ENCODE measurements around the gene CLEC14A. TPM values are rescaled to one million over a fixed set of nuclear protein-coding genes. Genes with fewer than 3 reads are reported as not detected.

CLEC14A gene
- total RNA-seq, 2 donors from 2014 or later: 22.2 to 31.4 TPM

DNA sequence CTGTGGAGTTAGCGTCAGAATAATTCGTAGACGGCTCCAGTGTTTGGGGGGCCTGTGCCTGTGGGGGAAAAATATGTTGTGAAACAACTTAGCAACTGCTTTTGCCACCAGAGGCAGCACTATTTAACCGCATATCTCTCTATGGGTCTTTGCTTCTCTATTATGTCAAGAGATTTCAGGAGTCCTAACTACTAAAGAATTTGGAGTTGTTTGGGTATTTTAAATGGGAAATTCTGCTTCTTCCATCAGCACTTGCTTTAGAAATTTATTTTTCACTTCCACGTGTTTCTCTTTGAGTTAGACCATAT is 594 bp upstream of the CLEC14A start:
- ATAC-seq (ENCODE audit: insufficient number of reproducible peaks, low FRiP score, low read depth) (no peak), DNase-seq (ENCODE audit: low spot score) (no peak)
- no peaks in the 10 kb centered on the region for H3K4me1 ChIP-seq (ENCODE audit: control insufficient read depth in 1 of 2, low read depth in 2 of 2)
- H3K4me3 ChIP-seq: no peak overlapping the region
- TF ChIP-seq, protein P1, sequence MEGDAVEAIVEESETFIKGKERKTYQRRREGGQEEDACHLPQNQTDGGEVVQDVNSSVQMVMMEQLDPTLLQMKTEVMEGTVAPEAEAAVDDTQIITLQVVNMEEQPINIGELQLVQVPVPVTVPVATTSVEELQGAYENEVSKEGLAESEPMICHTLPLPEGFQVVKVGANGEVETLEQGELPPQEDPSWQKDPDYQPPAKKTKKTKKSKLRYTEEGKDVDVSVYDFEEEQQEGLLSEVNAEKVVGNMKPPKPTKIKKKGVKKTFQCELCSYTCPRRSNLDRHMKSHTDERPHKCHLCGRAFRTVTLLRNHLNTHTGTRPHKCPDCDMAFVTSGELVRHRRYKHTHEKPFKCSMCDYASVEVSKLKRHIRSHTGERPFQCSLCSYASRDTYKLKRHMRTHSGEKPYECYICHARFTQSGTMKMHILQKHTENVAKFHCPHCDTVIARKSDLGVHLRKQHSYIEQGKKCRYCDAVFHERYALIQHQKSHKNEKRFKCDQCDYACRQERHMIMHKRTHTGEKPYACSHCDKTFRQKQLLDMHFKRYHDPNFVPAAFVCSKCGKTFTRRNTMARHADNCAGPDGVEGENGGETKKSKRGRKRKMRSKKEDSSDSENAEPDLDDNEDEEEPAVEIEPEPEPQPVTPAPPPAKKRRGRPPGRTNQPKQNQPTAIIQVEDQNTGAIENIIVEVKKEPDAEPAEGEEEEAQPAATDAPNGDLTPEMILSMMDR (IDR thresholded peaks at IDR 0.05): no peak
- no peaks in the 10 kb centered on the region for H3K27me3 ChIP-seq (replicated peaks; ENCODE audit: insufficient read depth)
- H3K9me3 ChIP-seq: no peaks in the 10 kb centered on the region
- H3K27ac ChIP-seq: no peak overlapping the region
- no peaks in the 10 kb centered on the region for H3K36me3 ChIP-seq

DNA sequence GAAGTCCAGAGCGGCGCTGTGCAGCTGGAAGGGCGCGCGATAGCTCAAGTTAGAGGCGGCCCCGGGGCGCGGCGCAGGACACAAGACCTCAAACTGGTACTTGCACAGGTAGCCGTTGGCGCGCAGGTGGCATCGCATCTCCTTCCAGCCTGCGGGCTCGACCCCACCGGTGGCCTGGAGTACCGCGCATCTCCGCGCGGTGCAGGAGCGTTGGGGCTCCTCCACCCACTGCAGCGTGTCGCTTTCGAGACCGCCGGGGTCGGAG is 553 bp downstream of the CLEC14A start:
- ATAC-seq (ENCODE audit: insufficient number of reproducible peaks, low FRiP score, low read depth): no peak
- TF ChIP-seq, protein P1 (IDR thresholded peaks at IDR 0.05): no peak
- no peaks in the 10 kb centered on the region for H3K9me3 ChIP-seq
- no peaks in the 10 kb centered on the region for H3K36me3 ChIP-seq
- H3K4me3 ChIP-seq: peak overlapping the region; percentile 67
- no peaks in the 10 kb centered on the region for H3K27me3 ChIP-seq (replicated peaks; ENCODE audit: insufficient read depth)
- no peak overlapping the region for H3K27ac ChIP-seq
- DNase-seq (ENCODE audit: low spot score): no peak
- no peaks in the 10 kb centered on the region for H3K4me1 ChIP-seq (ENCODE audit: control insufficient read depth in 1 of 2, low read depth in 2 of 2)

GRCh38 chr14:38254571-38255407 is 1.1 kb downstream of the CLEC14A start:
- no peaks in the 10 kb centered on the region for H3K4me1 ChIP-seq (ENCODE audit: control insufficient read depth in 1 of 2, low read depth in 2 of 2)
- H3K4me3 ChIP-seq: peak overlapping the region; percentile 67
- H3K9me3 ChIP-seq: no peaks in the 10 kb centered on the region
- H3K36me3 ChIP-seq: no peaks in the 10 kb centered on the region
- TF ChIP-seq, protein P1 (IDR thresholded peaks at IDR 0.05): no peak
- H3K27ac ChIP-seq: no peak overlapping the region
- no peak for ATAC-seq (ENCODE audit: insufficient number of reproducible peaks, low FRiP score, low read depth)
- no peak for DNase-seq (ENCODE audit: low spot score)
- H3K27me3 ChIP-seq (replicated peaks; ENCODE audit: insufficient read depth): no peaks in the 10 kb centered on the region

GRCh38 chr14:38253676-38254075 is 2.2 kb downstream of the CLEC14A start:
- Histone ChIP-seq H3K4me1 (ENCODE audit: control insufficient read depth in 1 of 2, low read depth in 2 of 2) (no peaks in the 10 kb centered on the region), H3K27ac (no peak overlapping the region), H3K27me3 (replicated peaks; ENCODE audit: insufficient read depth) (no peaks in the 10 kb centered on the region), H3K9me3 (no peaks in the 10 kb centered on the region), H3K36me3 (no peaks in the 10 kb centered on the region), H3K4me3 (peak overlapping the region; percentile 67)
- TF ChIP-seq, protein P1 (IDR thresholded peaks at IDR 0.05): no peak
- no peak for DNase-seq (ENCODE audit: low spot score)
- ATAC-seq (ENCODE audit: insufficient number of reproducible peaks, low FRiP score, low read depth): no peak

DNA sequence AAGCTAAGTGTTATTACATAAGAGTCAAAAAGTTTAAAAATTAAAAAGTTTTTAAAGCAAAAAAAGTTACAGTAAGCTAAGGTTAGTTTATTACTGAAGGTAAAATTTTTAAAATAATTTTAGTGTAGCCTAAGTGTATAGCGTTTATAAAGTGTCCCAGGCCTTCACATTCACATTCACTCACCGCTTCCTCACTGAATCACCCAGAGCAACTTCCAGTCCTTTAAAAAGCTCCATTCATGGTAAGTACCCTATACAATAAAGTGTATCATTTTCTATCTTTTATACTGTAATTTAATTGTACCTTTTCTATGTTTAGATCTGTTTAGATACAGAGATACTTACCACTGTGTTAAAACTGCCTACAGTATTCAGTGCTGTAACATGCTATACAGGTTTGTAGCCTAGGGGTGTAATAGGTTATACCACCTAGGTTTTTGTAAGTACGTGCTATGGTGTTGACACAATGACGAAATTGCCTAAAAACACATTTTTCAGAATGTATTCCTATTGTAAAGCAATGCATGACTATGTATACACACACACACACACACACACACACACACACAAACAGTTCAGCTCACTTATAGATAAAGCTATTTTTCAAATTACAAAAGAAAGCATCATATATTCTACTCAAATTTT is 3.7 kb downstream of the CLEC14A start:
- H3K4me3 ChIP-seq: peak overlapping the region; percentile 21

More for the DNA sequence above, 3.7 kb downstream of the CLEC14A start:
- ATAC-seq (ENCODE audit: insufficient number of reproducible peaks, low FRiP score, low read depth): no peak
- no peak overlapping the region for H3K27ac ChIP-seq
- DNase-seq (ENCODE audit: low spot score): no peak
- H3K4me1 ChIP-seq (ENCODE audit: control insufficient read depth in 1 of 2, low read depth in 2 of 2): no peaks in the 10 kb centered on the region
- no peaks in the 10 kb centered on the region for H3K27me3 ChIP-seq (replicated peaks; ENCODE audit: insufficient read depth)
- no peaks in the 10 kb centered on the region for H3K36me3 ChIP-seq
- no peaks in the 10 kb centered on the region for H3K9me3 ChIP-seq
- TF ChIP-seq, protein P1 (IDR thresholded peaks at IDR 0.05): no peak
